GM23248 (cell line): Measurements from ENCODE around the gene IPO8.

Experiments used
- EZH2 ChIP-seq: fragments of 200-600 bp; sonication (generic); IDR thresholded peaks from 2 replicates; pipeline ENCODE4 v1.6.1; 2018; ENCODE audit warnings: antibody characterized with exemption, mild to moderate bottlenecking; ENCODE audit not compliant: insufficient read depth, poor library complexity, severe bottlenecking
- EZH2phosphoT487 ChIP-seq: fragments of 200-600 bp; sonication (generic); IDR thresholded peaks from 2 replicates; pipeline ENCODE4 v1.6.1; 2018; ENCODE audit warnings: antibody characterized with exemption, moderate library complexity, mild to moderate bottlenecking, low read depth; ENCODE audit not compliant: insufficient read depth

- TF ChIP-seq EZH2 = no peak
- TF ChIP-seq EZH2phosphoT487 = no peak
These were observed 16.4 kb downstream of the IPO8 start for GRCh38 chr12:30679241-30679640.
